B cell (primary cell): ENCODE data around the gene EIF4A2.

Experiments used
- CTCF ChIP-seq: fragments of 200-600 bp; IDR thresholded peaks from one replicate; pipeline ENCODE4 v1.8.0; 2022; ENCODE audit warnings: antibody characterized with exemption, mild to moderate bottlenecking
- EZH2 ChIP-seq: IDR thresholded peaks from 2 replicates; pipeline ENCODE4 v1.6.1; 2012; ENCODE audit warnings: borderline replicate concordance, low read depth, mild to moderate bottlenecking, moderate library complexity, low read length; ENCODE audit not compliant: insufficient read depth, poor library complexity, severe bottlenecking

GRCh38 chr3:186790261-186790981, 7.0 kb downstream of the EIF4A2 start:
- TF ChIP-seq EZH2 (no peak), CTCF (no peak)
